Nephron (organoid): ENCODE measurements around the gene KIF7.

Source experiments
- H3K27ac Mint-ChIP-seq, 3 experiments: 2 replicates each; pipeline ENCODE4 v1.8.0; 2020; ENCODE audit warnings: mixed read lengths in 3 of 3, mild to moderate bottlenecking in 2 of 3, moderate library complexity in 1 of 3
- H3K27me3 Mint-ChIP-seq: 2 replicates; pipeline ENCODE4 v1.8.0; 2021; ENCODE audit warnings: low read depth, mild to moderate bottlenecking, moderate library complexity, mixed read lengths
- H3K36me3 Mint-ChIP-seq: 2 replicates; pipeline ENCODE4 v1.8.0; 2020; ENCODE audit warnings: low read depth, mixed read lengths
- H3K4me1 Mint-ChIP-seq: 2 replicates; pipeline ENCODE4 v1.8.0; 2020; ENCODE audit warnings: mixed read lengths
- H3K4me3 Mint-ChIP-seq, 3 experiments: 2 replicates each; pipeline ENCODE4 v1.8.0; 2020; ENCODE audit warnings: mild to moderate bottlenecking in 3 of 3, mixed read lengths in 3 of 3, moderate library complexity in 2 of 3
- H3K9me3 Mint-ChIP-seq: 2 replicates; pipeline ENCODE4 v1.8.0; 2020; ENCODE audit warnings: mixed read lengths
- TF ChIP-seq, protein P1 (sequence below), 3 experiments: fragments of 200-600 bp; sonication (generic); IDR thresholded peaks; one replicate each; pipeline ENCODE4 v1.5.0; 2021; ENCODE audit warnings: antibody characterized with exemption in 3 of 3; ENCODE audit not compliant: unreplicated experiment in 3 of 3

Gene KIF7

GRCh38 chr15:89664441-89665350, 9.4 kb upstream of the KIF7 start:
- H3K36me3 Mint-ChIP-seq: no peaks in the 10 kb centered on the region
- no peaks in the 10 kb centered on the region for H3K9me3 Mint-ChIP-seq
- TF ChIP-seq, protein P1, sequence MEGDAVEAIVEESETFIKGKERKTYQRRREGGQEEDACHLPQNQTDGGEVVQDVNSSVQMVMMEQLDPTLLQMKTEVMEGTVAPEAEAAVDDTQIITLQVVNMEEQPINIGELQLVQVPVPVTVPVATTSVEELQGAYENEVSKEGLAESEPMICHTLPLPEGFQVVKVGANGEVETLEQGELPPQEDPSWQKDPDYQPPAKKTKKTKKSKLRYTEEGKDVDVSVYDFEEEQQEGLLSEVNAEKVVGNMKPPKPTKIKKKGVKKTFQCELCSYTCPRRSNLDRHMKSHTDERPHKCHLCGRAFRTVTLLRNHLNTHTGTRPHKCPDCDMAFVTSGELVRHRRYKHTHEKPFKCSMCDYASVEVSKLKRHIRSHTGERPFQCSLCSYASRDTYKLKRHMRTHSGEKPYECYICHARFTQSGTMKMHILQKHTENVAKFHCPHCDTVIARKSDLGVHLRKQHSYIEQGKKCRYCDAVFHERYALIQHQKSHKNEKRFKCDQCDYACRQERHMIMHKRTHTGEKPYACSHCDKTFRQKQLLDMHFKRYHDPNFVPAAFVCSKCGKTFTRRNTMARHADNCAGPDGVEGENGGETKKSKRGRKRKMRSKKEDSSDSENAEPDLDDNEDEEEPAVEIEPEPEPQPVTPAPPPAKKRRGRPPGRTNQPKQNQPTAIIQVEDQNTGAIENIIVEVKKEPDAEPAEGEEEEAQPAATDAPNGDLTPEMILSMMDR (IDR thresholded peaks at IDR 0.05; ENCODE audit: unreplicated experiment in 3 of 3): no peak
- H3K27ac Mint-ChIP-seq: peak overlapping the region; percentile 48 to 89 (median 76)
- H3K4me3 Mint-ChIP-seq: peak overlapping the region; percentile 75 to 85 (median 84)
- peaks cover 13% of the 10 kb centered on the region for H3K27me3 Mint-ChIP-seq
- H3K4me1 Mint-ChIP-seq: peaks cover 18% of the 10 kb centered on the region

DNA sequence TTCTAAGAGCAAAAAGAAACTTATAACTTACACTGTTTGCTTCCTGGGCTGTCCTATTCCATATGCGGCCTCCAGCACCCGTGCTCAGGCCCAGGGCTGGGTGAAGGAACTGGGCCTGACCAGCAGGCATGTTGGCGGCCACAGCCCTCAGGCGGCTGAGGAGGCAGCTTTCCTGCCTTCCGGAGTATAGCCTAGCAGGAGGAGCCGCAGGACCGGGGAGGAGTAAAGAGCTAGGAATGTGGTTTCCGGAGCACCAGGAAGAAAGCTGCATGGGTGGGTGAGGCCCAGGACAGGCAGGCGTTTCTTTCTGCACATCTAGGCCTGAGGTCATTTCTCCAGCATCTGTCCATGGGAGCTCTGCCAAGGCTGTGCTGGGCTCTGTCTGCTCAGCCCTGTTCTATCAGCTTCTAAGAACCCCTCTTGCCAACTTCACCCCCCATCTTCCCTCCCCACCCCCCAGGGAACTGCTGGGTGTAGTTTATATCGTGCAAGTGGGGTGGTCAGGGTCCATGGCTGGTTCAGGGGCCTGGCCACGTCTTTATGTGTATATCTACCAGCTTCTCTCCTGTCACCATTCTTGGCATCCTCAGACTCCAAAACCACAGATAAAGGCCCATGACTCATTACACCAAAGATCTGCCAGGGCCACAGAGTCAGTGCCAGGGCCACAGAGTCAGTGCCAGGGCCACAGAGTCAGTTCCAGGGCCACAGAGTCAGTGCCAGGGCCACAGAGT, 7.8 kb upstream of the KIF7 start:
- H3K9me3 Mint-ChIP-seq: no peaks in the 10 kb centered on the region
- H3K27ac Mint-ChIP-seq: peak overlapping the region; percentile 28 to 88 (median 86)
- H3K4me1 Mint-ChIP-seq: peaks cover 18% of the 10 kb centered on the region
- TF ChIP-seq, protein P1 (IDR thresholded peaks at IDR 0.05; ENCODE audit: unreplicated experiment in 3 of 3): no peak
- H3K27me3 Mint-ChIP-seq: peaks cover 10% of the 10 kb centered on the region
- H3K4me3 Mint-ChIP-seq: peak overlapping the region; percentile 32 to 70 (median 58)
- no peaks in the 10 kb centered on the region for H3K36me3 Mint-ChIP-seq

GRCh38 chr15:89660556-89660955, 5.3 kb upstream of the KIF7 start:
- no peak overlapping the region for H3K4me3 Mint-ChIP-seq
- H3K36me3 Mint-ChIP-seq: no peaks in the 10 kb centered on the region
- TF ChIP-seq, protein P1 (IDR thresholded peaks at IDR 0.05; ENCODE audit: unreplicated experiment in 3 of 3): no peak
- peaks cover 12% of the 10 kb centered on the region for H3K27me3 Mint-ChIP-seq
- H3K27ac Mint-ChIP-seq: no peak overlapping the region
- peaks cover 22% of the 10 kb centered on the region for H3K4me1 Mint-ChIP-seq
- H3K9me3 Mint-ChIP-seq: no peaks in the 10 kb centered on the region

- Mint-ChIP-seq H3K9me3 (no peaks in the 10 kb centered on the region), H3K4me3 (no peak overlapping the region), H3K27ac (no peak overlapping the region), H3K4me1 (peaks cover 22% of the 10 kb centered on the region), H3K36me3 (no peaks in the 10 kb centered on the region), H3K27me3 (peaks cover 8% of the 10 kb centered on the region)
- TF ChIP-seq, protein P1 (IDR thresholded peaks at IDR 0.05; ENCODE audit: unreplicated experiment in 3 of 3): no peak
Measured at GRCh38 chr15:89659295-89659694, 4.0 kb upstream of the KIF7 start.

DNA sequence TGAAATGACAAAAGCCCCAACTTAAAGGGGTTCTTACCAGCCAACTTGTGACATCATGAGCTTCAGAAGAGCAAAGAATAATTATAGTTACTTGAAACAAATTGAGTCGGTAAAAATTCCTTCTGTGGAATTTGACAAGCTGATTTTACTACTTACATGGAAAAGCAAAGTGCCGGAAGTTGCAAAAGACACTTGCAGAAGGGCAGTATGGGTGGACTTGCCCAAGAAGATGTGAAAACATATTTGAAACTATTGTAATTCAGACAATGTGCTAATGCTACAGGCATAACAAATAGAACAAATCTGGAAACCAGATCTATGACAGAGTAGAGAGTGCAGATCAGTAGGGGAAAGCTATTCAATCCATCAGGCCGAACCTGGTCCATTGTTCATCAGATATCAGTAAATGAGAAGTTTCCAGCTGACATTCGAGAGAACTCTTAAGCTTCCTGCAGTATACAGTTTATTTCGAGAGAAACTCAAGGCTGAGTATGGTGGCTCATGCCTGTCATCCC, 2.5 kb upstream of the KIF7 start:
- Mint-ChIP-seq H3K36me3 (no peaks in the 10 kb centered on the region), H3K9me3 (no peaks in the 10 kb centered on the region), H3K27me3 (peaks cover 8% of the 10 kb centered on the region), H3K4me3 (no peak overlapping the region), H3K4me1 (peaks cover 23% of the 10 kb centered on the region), H3K27ac (no peak overlapping the region)
- TF ChIP-seq, protein P1 (IDR thresholded peaks at IDR 0.05; ENCODE audit: unreplicated experiment in 3 of 3): no peak
